Gastroesophageal sphincter (tissue), 3 donors: ENCODE measurements around the gene SNAP47.

ENCODE experiments used
- POLR2A ChIP-seq, 2 donors: fragments of 450-650 bp; IDR thresholded peaks; one replicate each; pipeline ENCODE4 v1.6.1; 2017; ENCODE audit warnings: antibody characterized with exemption in 2 of 2, mild to moderate bottlenecking in 2 of 2, moderate library complexity in 1 of 2
- POLR2AphosphoS5 ChIP-seq: sonication (generic); formaldehyde crosslinking; IDR thresholded peaks from one replicate; pipeline ENCODE4 v1.6.1; 2017; ENCODE audit warnings: antibody characterized with exemption
- TF ChIP-seq, protein P1 (sequence below), 4 experiments: fragments of 200-600 bp in 2 of 4; fragments of 450-650 bp in 2 of 4; sonication (generic) in 1 of 4; IDR thresholded peaks; one replicate each; pipeline ENCODE4 v1.5.1; 2017 to 2019; ENCODE audit warnings: antibody characterized with exemption in 4 of 4, mild to moderate bottlenecking in 2 of 4, moderate library complexity in 2 of 4

DNA sequence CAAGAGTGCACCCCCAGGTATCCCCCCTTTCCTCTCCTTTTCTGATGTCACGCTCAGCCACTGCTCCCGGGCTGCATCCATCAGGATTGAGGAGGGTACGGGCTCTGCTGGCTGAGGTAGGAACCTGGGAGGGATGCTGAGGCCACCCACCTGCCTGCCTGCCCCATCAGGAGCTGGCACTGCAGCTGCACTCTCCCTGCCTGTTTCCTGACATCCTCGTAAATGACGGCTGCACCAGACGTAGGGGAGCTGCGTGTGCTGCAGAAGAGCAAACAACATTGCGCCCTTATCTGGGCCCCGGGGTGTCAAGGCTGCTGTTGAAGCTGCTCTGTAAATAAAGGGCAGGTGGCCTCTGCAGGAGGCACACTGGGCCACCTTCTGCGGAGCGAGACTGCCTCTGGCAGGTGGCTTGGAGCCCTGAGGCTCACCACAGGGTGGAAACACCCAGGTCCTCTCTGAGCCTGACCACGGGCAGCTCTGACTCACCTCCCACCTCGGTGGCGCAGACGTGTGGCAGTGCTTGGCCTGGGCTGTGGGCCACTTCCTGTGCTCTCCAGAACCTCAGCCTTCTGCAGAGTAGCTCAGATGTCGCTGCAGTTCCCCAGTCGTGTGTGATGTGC is 30.9 kb downstream of the SNAP47 start:
- TF ChIP-seq, protein P1, sequence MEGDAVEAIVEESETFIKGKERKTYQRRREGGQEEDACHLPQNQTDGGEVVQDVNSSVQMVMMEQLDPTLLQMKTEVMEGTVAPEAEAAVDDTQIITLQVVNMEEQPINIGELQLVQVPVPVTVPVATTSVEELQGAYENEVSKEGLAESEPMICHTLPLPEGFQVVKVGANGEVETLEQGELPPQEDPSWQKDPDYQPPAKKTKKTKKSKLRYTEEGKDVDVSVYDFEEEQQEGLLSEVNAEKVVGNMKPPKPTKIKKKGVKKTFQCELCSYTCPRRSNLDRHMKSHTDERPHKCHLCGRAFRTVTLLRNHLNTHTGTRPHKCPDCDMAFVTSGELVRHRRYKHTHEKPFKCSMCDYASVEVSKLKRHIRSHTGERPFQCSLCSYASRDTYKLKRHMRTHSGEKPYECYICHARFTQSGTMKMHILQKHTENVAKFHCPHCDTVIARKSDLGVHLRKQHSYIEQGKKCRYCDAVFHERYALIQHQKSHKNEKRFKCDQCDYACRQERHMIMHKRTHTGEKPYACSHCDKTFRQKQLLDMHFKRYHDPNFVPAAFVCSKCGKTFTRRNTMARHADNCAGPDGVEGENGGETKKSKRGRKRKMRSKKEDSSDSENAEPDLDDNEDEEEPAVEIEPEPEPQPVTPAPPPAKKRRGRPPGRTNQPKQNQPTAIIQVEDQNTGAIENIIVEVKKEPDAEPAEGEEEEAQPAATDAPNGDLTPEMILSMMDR (IDR thresholded peaks at IDR 0.05), result no peak
- no peak for TF ChIP-seq POLR2A (IDR thresholded peaks at IDR 0.05)
- no peak for TF ChIP-seq POLR2AphosphoS5
